SK-N-SH (cell line): ENCODE data around the gene MSTN. TPM values are rescaled to one million over a fixed set of nuclear protein-coding genes. Genes with fewer than 3 reads are reported as not detected.

Experiments used
- CTCF ChIA-PET: fragments of 300-600, 350-600 bp; formaldehyde crosslinking; extraction: SDS; loops from one replicate; lab custom pipeline; 2021; lab: Yijun Ruan, JAX
- POLR2A ChIA-PET: fragments of 350-600 bp; sonication (Branson Sonifier 250); formaldehyde crosslinking; extraction: SDS; loops from one replicate; lab custom pipeline; 2020; ENCODE audit warnings: antibody characterized with exemption, inconsistent platforms; lab: Yijun Ruan, JAX
- DNase-seq: peaks from one replicate; pipeline ENCODE4 v3.0.0; 2012
- H2AFZ ChIP-seq: fragments of 200-600 bp; sonication (generic); 2 replicates; pipeline ENCODE4 v1.8.1; 2016; ENCODE audit warnings: antibody characterized with exemption, mild to moderate bottlenecking, low read depth
- H3F3A ChIP-seq: fragments of 200-600 bp; sonication (generic); replicated peaks from 2 replicates; pipeline ENCODE3; 2016; ENCODE audit warnings: antibody characterized with exemption, mild to moderate bottlenecking; ENCODE audit not compliant: insufficient read depth
- H3K27ac ChIP-seq, 2 experiments: fragments of 200-500 bp in 1 of 2; fragments of 200-600 bp in 1 of 2; sonication (Bioruptor generic) in 1 of 2; sonication (generic), shearing (Covaris generic) in 1 of 2; 2 replicates each; pipeline versions ENCODE4 v1.5.1 to v1.6.1; 2014 to 2016; ENCODE audit warnings: low read depth in 2 of 2, inconsistent platforms in 1 of 2, low read length in 1 of 2, mild to moderate bottlenecking in 1 of 2, mixed read lengths in 1 of 2
- H3K27me3 ChIP-seq: fragments of 200-600 bp; sonication (generic), shearing (Covaris generic); 2 replicates; pipeline ENCODE4 v1.6.1; 2016; ENCODE audit warnings: mixed run types; ENCODE audit not compliant: insufficient read depth
- H3K36me3 ChIP-seq, 2 experiments: fragments of 200-500 bp in 1 of 2; fragments of 200-600 bp in 1 of 2; sonication (Bioruptor generic) in 1 of 2; sonication (generic) in 1 of 2; replicated peaks in 1 of 2; 2 replicates each; pipeline versions ENCODE3 to v1.5.1; 2014 to 2016; ENCODE audit warnings: low read length in 1 of 2, mild to moderate bottlenecking in 1 of 2; ENCODE audit not compliant: insufficient read depth in 2 of 2, control insufficient read depth in 1 of 2
- H3K4me1 ChIP-seq, 2 experiments: fragments of 200-500 bp in 1 of 2; fragments of 200-600 bp in 1 of 2; sonication (Bioruptor generic) in 1 of 2; sonication (generic), shearing (Covaris generic) in 1 of 2; 2 replicates each; pipeline versions ENCODE4 v1.5.1 to v1.6.1; 2014 to 2016; ENCODE audit warnings: low read depth in 1 of 2, low read length in 1 of 2, mixed run types in 1 of 2; ENCODE audit not compliant: insufficient read depth in 2 of 2, control insufficient read depth in 1 of 2
- H3K4me2 ChIP-seq: fragments of 200-600 bp; sonication (generic), shearing (Covaris generic); 2 replicates; pipeline ENCODE4 v1.6.1; 2017; ENCODE audit warnings: mixed run types
- H3K4me3 ChIP-seq, 2 experiments: fragments of 200-500 bp in 1 of 2; fragments of 200-600 bp in 1 of 2; sonication (Bioruptor generic) in 1 of 2; sonication (generic), shearing (Covaris generic) in 1 of 2; 2 replicates each; pipeline versions ENCODE4 v1.5.1 to v1.8.1; 2014 to 2016; ENCODE audit warnings: low read depth in 2 of 2, inconsistent platforms in 1 of 2, low read length in 1 of 2, mild to moderate bottlenecking in 1 of 2, mixed read lengths in 1 of 2, moderate library complexity in 1 of 2
- H3K79me2 ChIP-seq: fragments of 200-600 bp; sonication (generic); 2 replicates; pipeline ENCODE4 v1.8.1; 2017; ENCODE audit warnings: mild to moderate bottlenecking; ENCODE audit not compliant: insufficient read depth
- H3K9ac ChIP-seq: fragments of 200-600 bp; sonication (generic); 2 replicates; pipeline ENCODE4 v1.6.1; 2017; ENCODE audit warnings: mixed run types
- H3K9me2 ChIP-seq: fragments of 200-600 bp; sonication (generic); 2 replicates; pipeline ENCODE4 v1.6.1; 2017; ENCODE audit warnings: mixed run types
- H3K9me3 ChIP-seq: fragments of 200-600 bp; sonication (generic); 2 replicates; pipeline ENCODE4 v1.6.1; 2017; ENCODE audit warnings: mixed run types, mild to moderate bottlenecking, moderate library complexity
- H4K20me1 ChIP-seq: fragments of 200-600 bp; sonication (generic); 2 replicates; pipeline ENCODE4 v1.6.1; 2017; ENCODE audit warnings: mild to moderate bottlenecking, mixed run types; ENCODE audit not compliant: insufficient read depth
- CHD2 ChIP-seq: fragments of 150-350 bp; IDR thresholded peaks from 2 replicates; pipeline ENCODE4 v1.6.1; 2018; ENCODE audit warnings: low read length; ENCODE audit not compliant: partially characterized antibody
- FOXJ3 ChIP-seq: sonication (generic); formaldehyde crosslinking; IDR thresholded peaks from 2 replicates; pipeline ENCODE4 v1.5.1; 2020; ENCODE audit warnings: mild to moderate bottlenecking, missing genetic modification reagents
- GABPA ChIP-seq: IDR thresholded peaks from 2 replicates; pipeline ENCODE4 v1.4.0; 2012; ENCODE audit warnings: low read depth, mild to moderate bottlenecking
- JUND ChIP-seq: IDR thresholded peaks from 2 replicates; pipeline ENCODE4 v1.4.0; 2012
- MEF2A ChIP-seq: IDR thresholded peaks from 2 replicates; pipeline ENCODE4 v1.4.0; 2012; ENCODE audit warnings: low read depth, borderline replicate concordance
- NFIC ChIP-seq: IDR thresholded peaks from 2 replicates; pipeline ENCODE4 v1.4.0; 2012; ENCODE audit warnings: borderline replicate concordance
- RXRA ChIP-seq: IDR thresholded peaks from 2 replicates; pipeline ENCODE4 v1.4.0; 2012; ENCODE audit warnings: low read depth, mild to moderate bottlenecking, borderline replicate concordance
- SIN3A ChIP-seq: IDR thresholded peaks from 2 replicates; pipeline ENCODE4 v1.6.1; 2012; ENCODE audit warnings: low read depth, mild to moderate bottlenecking, low read length, moderate library complexity, borderline replicate concordance
- TAF1 ChIP-seq: IDR thresholded peaks from 2 replicates; pipeline ENCODE4 v1.6.1; 2012; ENCODE audit warnings: low read depth, mild to moderate bottlenecking, low read length, moderate library complexity, borderline replicate concordance
- TCF12 ChIP-seq: IDR thresholded peaks from 2 replicates; pipeline ENCODE4 v1.4.0; 2012
- YY1 ChIP-seq: IDR thresholded peaks from 2 replicates; pipeline ENCODE4 v1.4.0; 2012; ENCODE audit warnings: low read depth, mild to moderate bottlenecking
- WGBS: methylation state at CpG from one replicate; pipeline ENCODE4 v1.1.6; 2017; ENCODE audit warnings: low lambda C conversion rate; 5-methylcytosine and 5-hydroxymethylcytosine counted together
- polyA plus RNA-seq, 3 experiments: library from polyadenylated mRNA; depleted of rRNA; stranded (reverse); fragments of >200 nt; gene quantifications; 2 replicates each; pipeline ENCODE4 v1.2.3, GENCODE V29; 2012
- TF ChIP-seq, protein P1 (sequence below): IDR thresholded peaks from 2 replicates; pipeline ENCODE4 v1.4.0; 2012; ENCODE audit warnings: low read depth
- TF ChIP-seq, protein P2 (sequence below): IDR thresholded peaks from 2 replicates; pipeline ENCODE4 v1.4.0; 2012; ENCODE audit warnings: low read depth, borderline replicate concordance
- TF ChIP-seq, protein P3 (sequence below): IDR thresholded peaks from 2 replicates; pipeline ENCODE4 v1.6.1; 2012; ENCODE audit warnings: mild to moderate bottlenecking, low read depth, low read length, moderate library complexity

MSTN gene
- polyA plus RNA-seq, 1 of the 3 experiments (the other 2 are of a cell fraction) = 0.05 TPM

DNA sequence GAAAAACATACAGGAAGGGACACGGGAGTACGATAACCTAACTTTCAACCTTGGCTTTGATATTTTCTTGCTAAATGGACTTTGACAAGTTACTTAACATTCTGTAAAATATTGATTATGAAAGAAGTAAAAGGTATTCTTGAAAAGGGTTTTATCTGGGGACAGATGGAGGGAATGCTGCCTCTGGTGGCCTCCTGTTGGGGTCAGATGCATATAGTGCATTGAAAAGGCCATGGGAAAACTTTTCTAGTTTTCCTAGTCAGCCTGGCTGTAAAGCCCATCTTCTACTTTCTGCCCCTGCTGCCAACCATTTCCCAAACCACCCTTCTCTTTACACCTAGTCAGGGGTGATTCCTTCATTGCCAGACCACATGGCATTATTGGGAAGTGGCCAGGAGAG, 22.2 kb upstream of the MSTN start:
- H3K9me3 ChIP-seq = no peaks in the 10 kb centered on the region
- no peak overlapping the region for H3K9ac ChIP-seq
- DNase-seq = no peak
- 88% methylated on average over 2 of the region's 2 CpGs for WGBS
- TF ChIP-seq, protein P1, sequence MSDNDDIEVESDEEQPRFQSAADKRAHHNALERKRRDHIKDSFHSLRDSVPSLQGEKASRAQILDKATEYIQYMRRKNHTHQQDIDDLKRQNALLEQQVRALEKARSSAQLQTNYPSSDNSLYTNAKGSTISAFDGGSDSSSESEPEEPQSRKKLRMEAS = no peak
- TF ChIP-seq GABPA = no peak
- no peaks in the 10 kb centered on the region for H3K27me3 ChIP-seq
- no peaks in the 10 kb centered on the region for H4K20me1 ChIP-seq
- no peak overlapping the region for H3K4me2 ChIP-seq
- H3K4me3 ChIP-seq = no peak overlapping the region
- no peaks in the 10 kb centered on the region for H3F3A ChIP-seq
- no peaks in the 10 kb centered on the region for H3K36me3 ChIP-seq
- no peak overlapping the region for H2AFZ ChIP-seq
- CTCF ChIA-PET = interaction anchor here (1.2 kb wide), 1 partner anchor 193 kb away, joined by 7 read pairs; no protein-coding TSS in a partner anchor
- no peaks in the 10 kb centered on the region for H3K9me2 ChIP-seq
- H3K27ac ChIP-seq = no peak overlapping the region
- peaks cover 0 to 3% of the 10 kb centered on the region in 2 experiments; a peak in 1 of 4 replicates for H3K4me1 ChIP-seq
- POLR2A ChIA-PET = no interaction called here
- H3K79me2 ChIP-seq = no peaks in the 10 kb centered on the region

DNA sequence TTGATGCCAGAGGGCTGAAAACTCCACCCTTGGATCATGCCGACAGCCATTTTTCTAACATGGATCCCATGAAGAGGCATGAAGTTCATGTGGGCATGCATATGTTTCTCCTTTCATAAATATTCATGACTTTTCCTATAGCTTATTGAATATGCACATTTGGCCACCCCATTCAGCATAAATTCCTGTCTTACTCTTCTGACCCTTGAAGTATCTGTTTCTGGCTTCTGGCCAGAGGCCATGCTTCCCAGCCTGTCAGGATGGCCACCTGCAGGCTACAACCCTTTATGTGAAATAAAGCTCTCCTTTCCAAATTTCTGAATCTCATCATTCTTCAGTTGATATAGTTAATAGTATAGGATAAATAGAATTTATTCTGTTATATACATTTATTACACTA, 19.6 kb upstream of the MSTN start:
- H3F3A ChIP-seq = no peaks in the 10 kb centered on the region
- H3K4me1 ChIP-seq = peaks cover 0 to 3% of the 10 kb centered on the region in 2 experiments; a peak in 1 of 4 replicates
- H3K27ac ChIP-seq = no peak overlapping the region
- WGBS = 94% methylated on average over 1 of the region's 1 CpG
- no peaks in the 10 kb centered on the region for H4K20me1 ChIP-seq
- H3K4me3 ChIP-seq = no peak overlapping the region
- no peak overlapping the region for H2AFZ ChIP-seq
- DNase-seq = no peak
- no peaks in the 10 kb centered on the region for H3K9me3 ChIP-seq
- H3K27me3 ChIP-seq = no peaks in the 10 kb centered on the region
- no peak overlapping the region for H3K4me2 ChIP-seq
- H3K36me3 ChIP-seq = no peaks in the 10 kb centered on the region
- ChIA-PET CTCF (interaction anchor here (0.7 to 1.3 kb wide), 2 partner anchors 219 to 237 kb away, joined by 3 read pairs; partner anchors contain the start of gene HIBCH), POLR2A (no interaction called here)
- no peaks in the 10 kb centered on the region for H3K79me2 ChIP-seq
- TF ChIP-seq, protein P2, sequence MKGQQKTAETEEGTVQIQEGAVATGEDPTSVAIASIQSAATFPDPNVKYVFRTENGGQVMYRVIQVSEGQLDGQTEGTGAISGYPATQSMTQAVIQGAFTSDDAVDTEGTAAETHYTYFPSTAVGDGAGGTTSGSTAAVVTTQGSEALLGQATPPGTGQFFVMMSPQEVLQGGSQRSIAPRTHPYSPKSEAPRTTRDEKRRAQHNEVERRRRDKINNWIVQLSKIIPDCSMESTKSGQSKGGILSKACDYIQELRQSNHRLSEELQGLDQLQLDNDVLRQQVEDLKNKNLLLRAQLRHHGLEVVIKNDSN = no peak
- TF ChIP-seq JUND (no peak), YY1 (no peak), CHD2 (no peak), SIN3A (no peak), TAF1 (no peak), GABPA (no peak), TCF12 (no peak), NFIC (no peak), MEF2A (no peak), FOXJ3 (CRISPR knock-in tag) (no peak), RXRA (no peak)
- TF ChIP-seq, protein P3, sequence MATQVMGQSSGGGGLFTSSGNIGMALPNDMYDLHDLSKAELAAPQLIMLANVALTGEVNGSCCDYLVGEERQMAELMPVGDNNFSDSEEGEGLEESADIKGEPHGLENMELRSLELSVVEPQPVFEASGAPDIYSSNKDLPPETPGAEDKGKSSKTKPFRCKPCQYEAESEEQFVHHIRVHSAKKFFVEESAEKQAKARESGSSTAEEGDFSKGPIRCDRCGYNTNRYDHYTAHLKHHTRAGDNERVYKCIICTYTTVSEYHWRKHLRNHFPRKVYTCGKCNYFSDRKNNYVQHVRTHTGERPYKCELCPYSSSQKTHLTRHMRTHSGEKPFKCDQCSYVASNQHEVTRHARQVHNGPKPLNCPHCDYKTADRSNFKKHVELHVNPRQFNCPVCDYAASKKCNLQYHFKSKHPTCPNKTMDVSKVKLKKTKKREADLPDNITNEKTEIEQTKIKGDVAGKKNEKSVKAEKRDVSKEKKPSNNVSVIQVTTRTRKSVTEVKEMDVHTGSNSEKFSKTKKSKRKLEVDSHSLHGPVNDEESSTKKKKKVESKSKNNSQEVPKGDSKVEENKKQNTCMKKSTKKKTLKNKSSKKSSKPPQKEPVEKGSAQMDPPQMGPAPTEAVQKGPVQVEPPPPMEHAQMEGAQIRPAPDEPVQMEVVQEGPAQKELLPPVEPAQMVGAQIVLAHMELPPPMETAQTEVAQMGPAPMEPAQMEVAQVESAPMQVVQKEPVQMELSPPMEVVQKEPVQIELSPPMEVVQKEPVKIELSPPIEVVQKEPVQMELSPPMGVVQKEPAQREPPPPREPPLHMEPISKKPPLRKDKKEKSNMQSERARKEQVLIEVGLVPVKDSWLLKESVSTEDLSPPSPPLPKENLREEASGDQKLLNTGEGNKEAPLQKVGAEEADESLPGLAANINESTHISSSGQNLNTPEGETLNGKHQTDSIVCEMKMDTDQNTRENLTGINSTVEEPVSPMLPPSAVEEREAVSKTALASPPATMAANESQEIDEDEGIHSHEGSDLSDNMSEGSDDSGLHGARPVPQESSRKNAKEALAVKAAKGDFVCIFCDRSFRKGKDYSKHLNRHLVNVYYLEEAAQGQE = no peak
- H3K9ac ChIP-seq = no peak overlapping the region
- no peaks in the 10 kb centered on the region for H3K9me2 ChIP-seq
